GM10248 (cell line): Measurements from ENCODE around the gene GRIK4.

Experiments
- CTCF ChIA-PET: fragments of 300-600 bp; sonication (Branson Sonifier 250); formaldehyde crosslinking; extraction: SDS; loops from one replicate; lab custom pipeline; 2021; ENCODE audit warnings: antibody characterized with exemption; lab: Yijun Ruan, JAX
- POLR2A ChIA-PET: fragments of 350-650 bp; sonication (Branson Sonifier 250); formaldehyde crosslinking; extraction: SDS; loops from one replicate; lab custom pipeline; 2020; ENCODE audit warnings: antibody characterized with exemption; lab: Yijun Ruan, JAX
- DNase-seq: peaks from one replicate; pipeline ENCODE4 v3.0.0; 2012; ENCODE audit errors: extremely low spot score
- TF ChIP-seq, protein P1 (sequence below): IDR thresholded peaks from 2 replicates; pipeline ENCODE4 v1.5.1; 2012; ENCODE audit warnings: mild to moderate bottlenecking, low read depth; ENCODE audit errors: extremely low read depth, missing control alignments, control extremely low read depth

GRIK4 gene

DNA sequence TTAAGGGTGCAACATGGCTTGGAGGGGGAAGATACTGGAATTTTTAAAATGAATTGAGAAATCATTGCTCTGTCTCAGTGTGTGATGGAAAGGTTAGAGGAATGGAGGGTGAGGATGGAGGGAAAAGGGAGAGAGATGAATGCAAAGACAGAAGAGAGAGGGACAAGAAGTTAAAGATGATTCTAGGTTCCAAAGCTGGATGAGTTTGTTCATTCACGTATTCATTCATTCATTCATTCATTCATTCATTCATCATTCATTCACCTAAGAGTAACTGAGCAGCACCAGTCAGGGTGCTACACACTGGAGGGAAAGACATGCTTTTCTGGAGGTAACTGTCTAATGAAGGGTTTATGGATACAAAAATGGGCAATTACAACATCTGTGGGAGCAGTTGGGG, 209.2 kb downstream of the GRIK4 start:
- ChIA-PET POLR2A (no interaction called here), CTCF (interaction anchor here (1.3 to 2.5 kb wide), 4 partner anchors 9 to 36 kb away, joined by 3 to 8 read pairs (median 4); no protein-coding TSS in a partner anchor)
- no peak for DNase-seq
- TF ChIP-seq, protein P1, sequence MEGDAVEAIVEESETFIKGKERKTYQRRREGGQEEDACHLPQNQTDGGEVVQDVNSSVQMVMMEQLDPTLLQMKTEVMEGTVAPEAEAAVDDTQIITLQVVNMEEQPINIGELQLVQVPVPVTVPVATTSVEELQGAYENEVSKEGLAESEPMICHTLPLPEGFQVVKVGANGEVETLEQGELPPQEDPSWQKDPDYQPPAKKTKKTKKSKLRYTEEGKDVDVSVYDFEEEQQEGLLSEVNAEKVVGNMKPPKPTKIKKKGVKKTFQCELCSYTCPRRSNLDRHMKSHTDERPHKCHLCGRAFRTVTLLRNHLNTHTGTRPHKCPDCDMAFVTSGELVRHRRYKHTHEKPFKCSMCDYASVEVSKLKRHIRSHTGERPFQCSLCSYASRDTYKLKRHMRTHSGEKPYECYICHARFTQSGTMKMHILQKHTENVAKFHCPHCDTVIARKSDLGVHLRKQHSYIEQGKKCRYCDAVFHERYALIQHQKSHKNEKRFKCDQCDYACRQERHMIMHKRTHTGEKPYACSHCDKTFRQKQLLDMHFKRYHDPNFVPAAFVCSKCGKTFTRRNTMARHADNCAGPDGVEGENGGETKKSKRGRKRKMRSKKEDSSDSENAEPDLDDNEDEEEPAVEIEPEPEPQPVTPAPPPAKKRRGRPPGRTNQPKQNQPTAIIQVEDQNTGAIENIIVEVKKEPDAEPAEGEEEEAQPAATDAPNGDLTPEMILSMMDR = no peak

DNA sequence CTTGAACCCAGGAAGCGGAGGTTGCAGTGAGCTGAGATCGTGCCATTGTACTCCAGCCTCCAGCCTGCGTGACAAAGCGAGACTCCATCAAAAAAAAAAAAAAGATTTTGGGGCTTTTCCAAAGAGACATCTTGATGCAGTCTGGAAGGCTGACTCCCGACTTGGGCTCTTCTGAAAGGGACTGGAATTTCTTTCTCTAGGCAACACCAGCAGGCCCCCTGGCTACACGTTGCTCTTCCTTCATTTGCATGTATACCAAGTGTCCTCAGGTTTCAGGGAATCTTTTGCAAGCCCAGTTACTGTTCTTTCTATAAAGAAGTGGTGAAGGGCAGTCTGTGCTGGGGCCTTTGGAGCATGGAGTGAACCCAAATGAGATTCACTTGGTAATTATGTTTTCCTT, 211.0 kb downstream of the GRIK4 start:
- TF ChIP-seq, protein P1 = no peak
- POLR2A ChIA-PET = no interaction called here
- CTCF ChIA-PET = interaction anchor here (0.8 kb wide), 1 partner anchor 211 kb away, joined by 3 read pairs; the partner anchor contains the start of gene GRIK4
- no peak for DNase-seq

DNA sequence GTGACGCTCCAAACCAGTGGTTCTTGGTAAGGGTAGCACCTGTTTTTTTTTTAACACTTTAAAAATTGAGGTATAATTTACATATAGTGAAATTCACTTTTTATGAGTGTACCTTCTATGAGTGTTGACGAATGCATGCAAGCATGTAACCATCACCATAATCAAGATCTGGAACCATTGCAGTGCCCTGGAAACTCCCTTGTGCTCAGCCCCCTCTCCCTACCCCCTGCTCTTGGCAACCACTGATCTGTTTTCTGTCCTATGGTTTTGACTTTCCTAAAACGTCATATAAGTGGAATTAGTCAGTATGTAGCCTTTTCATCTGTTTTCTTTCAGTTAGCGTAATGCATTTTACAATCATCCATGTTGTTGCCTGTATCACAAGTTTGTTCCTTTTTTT, 212.2 kb downstream of the GRIK4 start:
- TF ChIP-seq, protein P1 = no peak
- ChIA-PET CTCF (interaction anchor here (0.9 to 1.3 kb wide), 2 partner anchors 8 to 12 kb away, joined by 3 read pairs; no protein-coding TSS in a partner anchor), POLR2A (no interaction called here)
- no peak for DNase-seq

DNA sequence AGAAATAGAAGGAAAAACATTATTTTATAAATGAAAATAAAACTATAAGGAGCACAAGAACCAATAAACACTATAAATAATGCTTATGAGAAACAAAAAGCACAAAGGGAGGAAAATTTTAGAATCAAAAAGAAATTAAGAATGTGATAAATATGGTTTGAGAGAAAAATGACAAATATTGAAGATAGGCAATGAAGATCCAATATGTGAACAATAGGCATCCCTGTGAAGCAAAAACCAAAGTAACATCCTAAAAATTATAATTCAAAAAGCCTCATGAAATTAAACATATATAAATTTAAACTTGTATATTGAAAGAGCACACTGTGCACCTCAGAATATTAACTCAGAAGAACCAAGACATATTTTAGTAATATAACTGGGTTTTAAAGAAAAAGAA, 216.2 kb downstream of the GRIK4 start:
- DNase-seq = no peak
- ChIA-PET POLR2A (no interaction called here), CTCF (no interaction called here)
- TF ChIP-seq, protein P1 = no peak

DNA sequence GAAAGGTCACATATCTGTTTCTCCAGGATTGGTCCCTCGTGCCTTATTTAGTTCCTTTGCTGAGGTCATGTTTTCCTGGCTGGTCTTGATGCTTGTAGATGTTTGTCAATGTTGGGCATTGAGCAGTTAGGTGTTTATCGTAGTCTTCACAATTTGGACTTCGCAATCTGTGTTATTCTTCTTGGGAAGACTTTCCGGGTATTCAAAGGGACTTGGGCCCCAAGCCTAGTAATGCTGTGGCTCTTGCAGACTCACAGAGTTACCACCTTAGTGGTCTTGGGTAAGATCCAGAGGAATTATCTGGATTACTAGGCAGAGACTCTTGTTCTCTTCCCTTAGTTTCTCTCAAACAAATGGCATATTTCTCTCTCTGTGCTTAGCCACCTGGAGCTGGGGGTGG, 223.5 kb downstream of the GRIK4 start:
- POLR2A ChIA-PET = no interaction called here
- TF ChIP-seq, protein P1 = no peak
- DNase-seq = no peak
- CTCF ChIA-PET = interaction anchor here (1.9 kb wide), 1 partner anchor 9 kb away, joined by 5 read pairs; no protein-coding TSS in a partner anchor

DNA sequence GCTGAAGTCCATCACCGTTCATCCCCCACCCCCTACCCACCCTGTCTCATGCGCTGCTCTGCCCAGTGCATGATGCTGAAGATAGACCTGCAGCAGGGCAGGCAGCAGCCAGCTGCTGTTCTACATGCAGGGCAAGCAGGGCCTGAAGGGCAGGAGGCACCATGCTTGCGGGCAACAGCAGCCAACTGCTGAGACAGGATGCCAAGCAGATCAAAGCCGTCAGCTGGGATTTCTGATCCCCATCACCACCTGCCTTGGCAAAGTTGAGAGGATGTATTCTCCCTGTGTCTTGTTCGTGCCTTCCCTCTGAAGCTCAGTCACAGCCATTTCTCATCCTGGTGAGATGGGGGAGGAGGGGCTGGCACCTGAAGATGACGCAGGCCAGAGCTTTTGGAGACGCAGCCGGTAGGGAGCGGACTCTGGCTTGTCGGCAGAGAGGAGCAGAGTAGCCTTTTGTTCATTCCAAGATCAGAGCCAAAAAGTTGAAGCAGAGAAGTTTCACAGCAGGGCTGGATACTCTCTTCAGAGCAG, 227.0 kb downstream of the GRIK4 start:
- CTCF ChIA-PET = interaction anchor here (1.0 kb wide), 1 partner anchor 24 kb away, joined by 3 read pairs; no protein-coding TSS in a partner anchor
- POLR2A ChIA-PET = no interaction called here
- no peak for DNase-seq
- TF ChIP-seq, protein P1 = no peak
